KOPT-K1 (cell line): Measurements from ENCODE around the gene ATP1A1.

Experiments used
- H3K27ac ChIP-seq: fragments of 200-600 bp; sonication (generic); 2 replicates; pipeline ENCODE4 v1.5.1; 2016; ENCODE audit warnings: antibody characterized with exemption, mild to moderate bottlenecking, low read depth, low read length; ENCODE audit not compliant: poor library complexity, severe bottlenecking
- H3K36me3 ChIP-seq: fragments of 200-600 bp; sonication (generic); 2 replicates; pipeline ENCODE4 v1.5.1; 2017; ENCODE audit warnings: antibody characterized with exemption, mild to moderate bottlenecking, low read length, moderate library complexity; ENCODE audit not compliant: insufficient read depth
- H3K9me3 ChIP-seq: fragments of 200-600 bp; sonication (generic); 2 replicates; pipeline ENCODE4 v1.5.1; 2017; ENCODE audit warnings: antibody characterized with exemption, low read length, mild to moderate bottlenecking; ENCODE audit not compliant: insufficient read depth, poor library complexity, severe bottlenecking

The ATP1A1 gene

DNA sequence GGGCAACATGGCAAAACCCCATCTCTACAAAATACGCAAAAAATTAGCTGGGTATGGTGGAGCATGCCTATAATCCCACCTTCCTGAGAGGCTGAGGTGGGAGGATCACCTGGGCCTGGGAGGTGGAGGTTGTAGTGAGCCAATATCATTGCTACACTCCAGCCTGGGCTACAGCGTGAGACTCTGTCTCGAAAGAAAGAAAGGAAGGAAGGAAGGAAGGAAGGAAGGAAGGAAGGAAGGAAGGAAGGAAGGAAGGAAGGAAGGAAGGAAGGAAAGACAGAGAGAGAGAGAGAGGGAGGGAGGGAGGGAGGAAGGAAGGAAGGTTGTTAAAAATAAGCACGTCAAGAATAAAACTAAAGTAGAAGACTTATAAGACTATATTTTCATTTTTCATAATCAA lies 17.0 kb upstream of the ATP1A1 start:
- Histone ChIP-seq H3K27ac (no peak overlapping the region), H3K9me3 (no peaks in the 10 kb centered on the region), H3K36me3 (no peaks in the 10 kb centered on the region)

DNA sequence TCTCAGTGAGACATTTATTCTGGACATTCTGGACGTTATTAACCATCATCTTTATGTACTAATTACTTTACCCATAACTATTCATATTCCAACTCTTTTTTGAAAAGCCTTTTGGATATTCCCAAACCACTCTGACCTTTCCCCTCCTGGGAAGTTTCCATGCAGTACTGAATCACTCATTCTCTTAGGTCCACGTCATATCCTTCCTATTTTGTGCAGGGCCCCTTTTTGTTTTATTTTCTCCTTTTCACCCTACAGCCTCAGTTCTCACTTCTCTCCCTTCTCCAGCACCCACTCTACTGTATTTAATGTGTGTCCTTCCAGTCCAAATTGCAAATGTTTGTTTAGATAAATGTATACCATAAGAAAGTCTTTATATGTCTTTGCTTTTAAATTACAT lies 16.4 kb upstream of the ATP1A1 start:
- Histone ChIP-seq H3K27ac (no peak overlapping the region), H3K36me3 (no peaks in the 10 kb centered on the region), H3K9me3 (no peaks in the 10 kb centered on the region)

DNA sequence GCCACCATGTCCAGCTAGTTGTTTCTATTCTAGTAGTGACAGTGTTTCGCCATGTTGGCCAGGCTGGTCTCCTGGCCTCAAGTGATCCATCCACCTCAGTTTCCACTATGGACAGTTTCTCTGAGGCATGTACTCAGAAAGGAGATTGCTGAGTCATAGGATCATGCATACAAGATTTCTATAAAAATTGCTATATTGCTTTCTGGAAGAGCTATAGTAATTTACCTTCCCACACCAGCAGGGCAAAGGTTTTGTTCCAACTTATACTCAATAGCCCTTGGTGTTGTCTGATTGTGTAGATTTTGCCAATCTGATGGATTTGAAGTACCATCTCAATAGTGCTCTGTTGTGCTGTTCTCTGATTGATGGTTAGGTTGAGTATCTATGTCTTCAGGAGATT lies 15.6 kb upstream of the ATP1A1 start:
- H3K27ac ChIP-seq = no peak overlapping the region
- no peaks in the 10 kb centered on the region for H3K36me3 ChIP-seq
- no peaks in the 10 kb centered on the region for H3K9me3 ChIP-seq

DNA sequence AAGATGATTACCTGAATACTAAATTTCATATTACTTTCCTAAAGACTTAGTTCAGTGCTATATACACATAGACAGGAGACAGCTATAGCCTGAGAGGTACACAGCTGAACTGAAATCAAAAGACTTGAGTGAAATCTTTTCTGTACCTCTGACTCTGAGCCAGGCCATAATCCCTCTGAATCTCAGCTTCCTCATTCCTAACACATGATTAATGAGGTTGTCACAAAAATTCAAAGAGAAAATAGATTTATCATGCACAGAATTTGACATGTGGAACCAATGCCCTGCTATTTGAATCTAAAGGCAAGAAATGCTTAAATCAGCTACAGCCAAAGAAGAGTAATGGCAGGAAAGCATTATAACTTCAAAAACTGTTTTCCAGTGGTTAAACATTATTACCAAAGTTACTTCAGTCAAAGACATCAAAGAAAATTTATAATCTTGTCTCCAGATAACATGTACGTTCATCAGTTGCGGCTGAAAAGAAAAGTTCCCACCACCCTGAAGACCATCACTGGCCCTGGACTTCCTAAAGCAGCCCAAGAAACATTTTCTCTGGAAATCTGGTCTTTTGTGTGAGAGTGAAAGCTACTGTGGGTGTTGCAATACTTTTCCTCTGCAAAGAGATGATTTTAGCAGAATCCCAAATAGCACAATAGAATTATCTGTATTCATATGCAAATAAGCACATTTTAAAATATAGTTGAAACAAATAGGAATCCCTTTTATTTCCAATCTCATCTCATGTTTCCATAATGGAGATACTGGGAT lies 13.8 kb upstream of the ATP1A1 start:
- Histone ChIP-seq H3K27ac (no peak overlapping the region), H3K36me3 (no peaks in the 10 kb centered on the region), H3K9me3 (no peaks in the 10 kb centered on the region)

DNA sequence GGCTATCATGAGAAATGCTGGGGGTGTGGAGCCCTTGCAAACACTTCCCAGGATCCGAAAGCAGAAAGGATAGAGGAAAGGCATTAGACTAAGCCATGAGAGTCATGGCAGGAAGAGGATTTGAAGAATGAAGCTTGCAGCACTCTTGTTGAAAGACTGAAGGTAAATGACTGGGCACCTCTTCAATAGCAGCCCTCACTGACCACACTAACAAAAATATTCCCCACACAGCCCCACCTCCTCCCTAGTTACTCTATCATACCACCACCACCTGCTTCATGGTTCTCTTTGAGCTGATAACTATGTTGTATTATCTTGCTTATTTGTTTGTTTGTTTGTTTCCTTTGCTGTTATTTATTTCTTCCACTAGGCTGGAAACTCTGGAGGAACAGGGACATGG lies 13.2 kb upstream of the ATP1A1 start:
- H3K36me3 ChIP-seq = no peaks in the 10 kb centered on the region
- no peak overlapping the region for H3K27ac ChIP-seq
- no peaks in the 10 kb centered on the region for H3K9me3 ChIP-seq

DNA sequence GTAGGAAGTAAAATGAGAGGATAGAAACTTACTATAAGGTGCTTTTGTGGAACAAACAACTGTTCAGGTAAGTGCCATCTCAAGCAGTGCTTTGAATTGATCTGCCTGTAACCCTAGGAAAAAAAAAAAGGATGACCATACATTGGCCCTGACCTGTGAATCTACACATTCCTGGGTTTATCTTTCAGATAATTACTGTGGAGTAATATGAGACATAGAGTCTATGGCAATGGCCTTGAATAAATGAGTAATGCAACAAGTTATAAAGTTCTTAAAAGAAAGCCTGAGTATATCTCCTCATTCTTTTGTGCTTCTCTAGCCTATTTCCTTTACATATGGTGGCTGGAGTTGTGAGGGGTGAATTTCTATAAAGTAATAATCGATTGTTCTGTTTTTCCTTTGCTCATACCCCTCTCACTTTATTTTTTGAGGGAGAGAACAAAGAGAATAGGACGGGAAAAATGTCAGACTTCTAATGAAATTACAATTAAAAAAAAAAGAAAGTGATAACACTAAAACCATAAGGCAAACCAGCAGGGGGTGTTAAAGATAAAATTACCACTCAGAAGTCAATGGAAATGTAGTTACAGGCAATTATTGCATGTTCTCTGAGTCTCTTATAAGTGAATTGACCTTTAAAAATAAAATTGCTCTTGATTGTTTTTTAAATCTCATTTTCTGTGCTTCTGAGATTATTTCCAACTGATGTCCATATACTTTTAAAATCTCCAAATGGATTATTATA lies 12.4 kb upstream of the ATP1A1 start:
- Histone ChIP-seq H3K27ac (no peak overlapping the region), H3K9me3 (no peaks in the 10 kb centered on the region), H3K36me3 (no peaks in the 10 kb centered on the region)

DNA sequence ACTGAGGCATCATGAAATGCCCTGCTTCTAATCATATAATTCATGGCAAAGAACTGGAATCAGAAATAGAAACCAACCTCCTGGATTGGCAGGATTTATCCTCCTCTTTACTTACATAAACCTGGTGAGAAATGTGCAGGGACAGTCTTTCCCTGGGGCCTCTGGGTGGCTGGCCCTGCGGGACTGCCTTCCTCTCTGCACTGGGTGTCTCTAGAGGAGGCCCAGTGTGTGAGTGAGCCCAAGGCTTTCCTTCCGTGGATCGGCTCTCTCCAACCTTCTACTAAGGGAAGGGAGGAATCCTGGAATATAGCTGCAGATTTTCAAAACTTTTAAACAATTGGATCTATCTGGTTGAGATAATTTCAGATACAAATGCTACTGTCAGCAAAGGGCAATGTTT lies 11.4 kb upstream of the ATP1A1 start:
- no peaks in the 10 kb centered on the region for H3K36me3 ChIP-seq

DNA sequence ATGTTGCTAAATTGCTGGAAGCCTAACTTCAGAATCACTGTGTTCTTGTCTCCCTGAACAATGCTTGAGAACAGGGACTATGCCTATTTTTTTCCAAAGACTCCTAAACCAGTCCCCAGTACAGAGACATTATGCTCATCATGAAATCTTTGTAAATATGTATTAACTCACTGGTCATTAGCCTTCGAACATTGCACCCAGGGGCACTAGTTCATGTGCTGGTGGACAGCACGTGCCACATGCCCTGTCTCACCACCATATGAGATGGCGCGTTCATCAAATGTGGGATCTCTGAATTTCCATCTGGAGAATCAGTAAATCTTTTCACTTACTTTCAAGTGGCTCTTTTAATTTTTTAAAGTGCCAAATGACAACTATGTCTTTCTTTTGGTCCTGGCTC lies 11.0 kb upstream of the ATP1A1 start:
- no peak overlapping the region for H3K27ac ChIP-seq
- no peaks in the 10 kb centered on the region for H3K9me3 ChIP-seq
- no peaks in the 10 kb centered on the region for H3K36me3 ChIP-seq

More for the DNA sequence above, 11.4 kb upstream of the ATP1A1 start:
- H3K27ac ChIP-seq = no peak overlapping the region
- H3K9me3 ChIP-seq = no peaks in the 10 kb centered on the region

DNA sequence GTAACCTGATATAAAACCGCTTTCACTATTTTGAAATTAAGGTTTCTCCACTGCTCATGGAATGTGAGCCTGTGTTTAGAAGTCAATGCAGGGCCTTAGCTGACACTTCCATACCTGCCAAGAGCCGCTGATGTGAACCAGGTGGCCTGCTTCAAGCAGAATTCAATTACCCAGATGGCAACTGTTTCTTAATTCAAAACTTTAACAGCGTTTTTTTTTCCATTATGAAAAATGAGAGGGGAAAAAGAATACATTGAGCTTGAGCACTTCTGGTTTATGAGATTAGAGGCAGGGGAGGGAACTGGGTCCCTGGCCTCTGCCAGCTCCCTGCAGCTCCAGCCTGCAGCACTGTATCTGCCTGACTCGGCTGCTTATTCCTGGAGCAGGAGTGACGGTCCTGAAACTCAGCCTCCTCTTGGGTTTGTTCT lies 7.7 kb upstream of the ATP1A1 start:
- no peak overlapping the region for H3K27ac ChIP-seq
- H3K9me3 ChIP-seq = no peaks in the 10 kb centered on the region
- H3K36me3 ChIP-seq = no peaks in the 10 kb centered on the region

DNA sequence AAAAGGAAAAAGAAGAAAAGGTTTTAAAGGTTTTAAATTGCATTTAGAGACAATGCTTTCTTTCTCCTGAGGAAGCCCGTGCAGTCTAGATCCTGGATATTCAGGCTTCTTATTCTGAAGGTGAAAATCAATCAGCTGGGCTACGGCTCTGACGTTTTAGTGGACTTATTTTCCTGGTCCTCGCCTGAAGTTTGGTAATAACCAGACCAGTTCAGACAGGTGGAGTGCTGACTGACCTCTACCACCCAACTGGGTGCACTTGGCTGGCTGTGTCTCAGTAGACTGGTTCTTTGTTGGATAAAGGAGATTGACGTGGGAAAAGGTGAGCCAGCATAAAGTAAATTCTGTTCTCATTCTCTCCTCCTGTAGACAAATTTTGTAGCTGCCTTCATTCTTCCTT lies 7.2 kb upstream of the ATP1A1 start:
- Histone ChIP-seq H3K36me3 (no peaks in the 10 kb centered on the region), H3K9me3 (no peaks in the 10 kb centered on the region), H3K27ac (no peak overlapping the region)

DNA sequence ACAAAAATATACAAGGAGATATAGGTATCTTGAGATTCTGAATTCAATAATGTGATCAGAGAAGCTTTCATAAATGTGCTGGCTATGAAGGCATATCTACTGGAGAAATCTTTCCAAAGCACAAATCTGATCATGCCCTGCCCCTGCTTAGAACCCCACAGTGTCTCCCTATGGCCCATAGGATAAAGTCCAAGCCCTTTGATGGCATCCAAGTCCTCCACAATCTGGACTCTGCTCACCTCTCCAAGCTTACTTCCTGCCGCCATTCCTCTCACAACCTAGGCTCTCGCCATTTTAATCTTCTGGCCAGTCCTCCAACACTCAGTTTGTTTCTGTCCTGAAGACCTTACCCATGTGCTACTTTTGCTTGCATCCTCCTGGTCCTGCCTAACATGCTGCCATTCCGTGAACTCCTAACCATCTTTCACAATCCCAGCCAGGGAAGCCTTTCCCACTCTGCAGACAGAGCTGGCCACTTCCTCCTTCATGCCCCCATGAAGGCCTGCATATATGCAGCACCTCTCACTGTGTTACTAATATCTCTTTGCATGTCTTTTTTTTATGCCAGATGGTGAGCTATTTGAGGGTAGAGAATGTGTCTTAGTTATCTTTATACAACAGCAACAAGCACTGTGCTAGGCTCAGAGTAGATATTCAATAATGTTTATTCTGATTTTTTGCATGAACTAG lies 5.6 kb upstream of the ATP1A1 start:
- H3K27ac ChIP-seq = no peak overlapping the region
- no peaks in the 10 kb centered on the region for H3K9me3 ChIP-seq
- H3K36me3 ChIP-seq = no peaks in the 10 kb centered on the region

DNA sequence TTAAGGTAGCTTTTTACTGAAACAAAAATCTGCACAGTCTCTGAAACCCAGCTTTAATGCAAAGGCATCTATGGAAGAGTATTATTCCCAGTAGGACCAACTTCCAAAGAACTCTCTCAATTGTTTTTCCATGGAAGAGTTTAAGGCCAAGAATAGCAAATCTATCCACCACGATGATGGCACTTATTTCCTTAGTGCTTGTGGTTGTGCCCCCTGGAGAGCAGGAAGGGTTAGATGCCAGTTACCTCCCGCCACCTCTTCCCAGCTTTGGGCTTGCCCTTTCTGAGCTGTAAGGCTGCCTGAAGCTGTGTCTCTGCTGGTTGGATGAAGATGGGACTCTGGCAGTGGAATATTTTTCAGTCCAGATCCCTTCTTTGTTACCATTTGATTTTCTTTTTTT lies 4.8 kb upstream of the ATP1A1 start:
- Histone ChIP-seq H3K9me3 (no peaks in the 10 kb centered on the region), H3K36me3 (no peaks in the 10 kb centered on the region), H3K27ac (no peak overlapping the region)

DNA sequence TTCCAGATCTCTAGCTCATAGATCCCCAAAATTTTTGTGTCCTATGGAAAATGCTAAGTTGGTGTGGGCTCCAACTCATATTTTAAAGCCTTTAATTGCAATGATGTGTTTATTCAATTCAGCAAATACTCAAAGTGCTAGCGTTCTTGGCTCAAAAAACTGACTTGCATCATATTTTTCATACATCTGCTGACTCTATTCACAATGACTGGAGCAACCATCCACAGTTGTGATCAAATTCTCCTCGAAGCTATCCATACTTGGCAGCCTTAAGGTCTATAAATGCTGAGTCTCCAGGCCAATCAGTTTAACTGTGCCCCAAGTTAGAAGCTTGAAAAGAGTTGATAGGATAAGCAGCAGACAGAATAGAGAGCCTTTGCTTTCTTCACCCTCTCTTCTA lies 2.9 kb upstream of the ATP1A1 start:
- no peaks in the 10 kb centered on the region for H3K36me3 ChIP-seq

DNA sequence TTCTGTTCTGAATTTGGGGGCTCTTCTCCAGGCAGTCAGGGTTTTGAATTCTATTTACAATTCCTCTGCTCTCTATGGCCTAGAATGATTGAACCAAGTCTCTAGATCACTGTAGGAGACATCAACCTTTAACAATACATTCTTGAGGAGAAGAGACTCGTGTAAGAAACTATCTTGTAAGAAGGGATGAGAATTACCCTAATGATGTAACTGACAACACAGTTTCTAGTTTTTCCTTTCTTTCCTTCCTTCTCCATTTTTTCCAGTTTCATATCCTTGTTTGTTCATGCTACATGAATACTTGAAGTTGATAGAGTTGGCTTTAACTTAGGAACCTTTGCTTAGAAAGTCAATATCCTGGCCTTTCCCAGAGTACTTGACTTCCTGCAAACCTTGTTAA lies 1.3 kb upstream of the ATP1A1 start:
- Histone ChIP-seq H3K27ac (no peak overlapping the region), H3K36me3 (no peaks in the 10 kb centered on the region), H3K9me3 (no peaks in the 10 kb centered on the region)

More for the DNA sequence above, 2.9 kb upstream of the ATP1A1 start:
- Histone ChIP-seq H3K27ac (no peak overlapping the region), H3K9me3 (no peaks in the 10 kb centered on the region)

DNA sequence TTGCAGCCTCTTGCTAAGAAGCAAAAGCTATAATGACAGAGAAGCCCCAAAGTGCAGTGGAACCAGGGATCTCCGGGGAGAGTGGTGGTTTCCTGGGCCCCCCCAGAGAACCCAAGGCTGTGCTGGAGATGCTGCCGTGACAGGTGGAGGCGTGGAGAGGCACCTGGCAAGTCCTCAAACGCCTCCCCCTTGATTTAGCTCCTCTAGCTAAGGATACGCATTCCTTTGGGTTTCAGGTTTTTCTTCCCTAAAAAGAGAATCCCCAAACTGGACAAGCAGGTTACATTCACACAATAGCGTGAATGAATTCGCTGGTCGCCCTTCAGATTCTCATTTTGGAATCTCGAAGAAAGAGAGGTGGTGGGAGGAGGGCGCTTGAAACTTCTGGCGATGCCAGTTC lies 853 bp upstream of the ATP1A1 start:
- Histone ChIP-seq H3K27ac (no peak overlapping the region), H3K9me3 (no peaks in the 10 kb centered on the region), H3K36me3 (no peaks in the 10 kb centered on the region)
